Large intestine (tissue), 3 donors: ENCODE measurements around the gene NUFIP1. TPM values are rescaled to one million over a fixed set of nuclear protein-coding genes. Genes with fewer than 3 reads are reported as not detected.

Source experiments
- DNase-seq, 2 donors: peaks; one replicate each; pipeline versions ENCODE4 v3.0.0 to v3.0.0-alpha.2; 2013
- H3K27ac ChIP-seq: one replicate; pipeline ENCODE4 v1.5.1; 2013; ENCODE audit warnings: low read length
- H3K27me3 ChIP-seq: 2 replicates; pipeline ENCODE4 v1.6.1; 2013; ENCODE audit warnings: low read length; ENCODE audit not compliant: control insufficient read depth, insufficient read depth
- H3K36me3 ChIP-seq: 2 replicates; pipeline ENCODE4 v1.6.1; 2013; ENCODE audit warnings: low read length; ENCODE audit not compliant: control insufficient read depth, insufficient read depth
- H3K4me1 ChIP-seq: one replicate; pipeline ENCODE4 v1.6.1; 2013; ENCODE audit warnings: low read length; ENCODE audit not compliant: control insufficient read depth, insufficient read depth
- H3K4me3 ChIP-seq: one replicate; pipeline ENCODE4 v1.5.1; 2013; ENCODE audit warnings: low read length
- H3K9me3 ChIP-seq: one replicate; pipeline ENCODE4 v1.6.1; 2013; ENCODE audit warnings: mild to moderate bottlenecking, low read depth, low read length, moderate library complexity; ENCODE audit not compliant: control insufficient read depth
- WGBS: methylation state at CpG from one replicate; pipeline ENCODE4 v1.1.5; 2013; ENCODE audit warnings: low lambda C conversion rate; ENCODE audit not compliant: insufficient coverage; 5-methylcytosine and 5-hydroxymethylcytosine counted together
- polyA plus RNA-seq: library from polyadenylated mRNA; unstranded; fragments of 120-200 nt; gene quantifications from one replicate; pipeline ENCODE4 v1.2.1, GENCODE V29; 2013

NUFIP1 gene
- polyA plus RNA-seq, 1 donor: 8.7 TPM

- Histone ChIP-seq H3K27ac (no peak overlapping the region), H3K27me3 (no peaks in the 10 kb centered on the region), H3K4me1 (peaks cover 6% of the 10 kb centered on the region), H3K9me3 (no peaks in the 10 kb centered on the region), H3K36me3 (no peaks in the 10 kb centered on the region), H3K4me3 (no peak overlapping the region)
- WGBS: no CpG with 5 or more reads among the region's 3 CpGs
- DNase-seq: no peak
Measured at GRCh38 chr13:44920013-44920412, 69.3 kb downstream of the NUFIP1 start.

DNA sequence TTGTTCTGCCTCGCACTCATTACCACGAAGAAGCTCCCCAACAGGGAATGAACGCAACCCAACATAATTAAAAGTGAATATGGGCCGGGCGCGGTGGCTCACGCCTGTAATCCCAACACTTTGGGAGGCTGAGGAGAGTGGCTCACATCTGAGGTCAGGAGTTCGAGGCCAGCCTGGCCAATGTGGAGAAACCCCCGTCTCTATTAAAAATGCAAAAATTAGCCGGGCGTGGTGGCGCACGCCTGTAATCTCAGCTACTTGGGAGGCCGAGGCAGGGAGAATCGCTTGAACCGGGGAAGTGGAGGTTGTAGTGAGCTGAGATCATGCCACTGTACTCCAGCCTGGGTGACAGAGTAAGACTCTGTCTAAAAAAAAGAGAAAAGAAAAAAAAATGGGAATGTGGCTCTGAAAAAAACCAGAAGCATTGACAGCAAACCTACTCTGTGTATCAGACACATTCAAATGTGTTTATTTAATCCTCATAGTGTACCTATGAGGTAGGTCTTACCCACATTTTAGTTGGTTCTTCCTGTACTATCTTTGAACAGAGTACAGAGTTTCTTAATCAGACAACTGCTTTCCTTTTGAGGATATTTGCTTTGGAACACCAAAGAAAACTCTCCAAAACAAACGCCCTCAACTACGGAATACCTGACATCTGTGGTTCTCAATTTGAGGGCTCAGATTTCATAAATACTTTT, 70.0 kb downstream of the NUFIP1 start:
- no peaks in the 10 kb centered on the region for H3K36me3 ChIP-seq
- DNase-seq: no peak
- H3K4me1 ChIP-seq: peaks cover 6% of the 10 kb centered on the region
- no peaks in the 10 kb centered on the region for H3K9me3 ChIP-seq
- 96% methylated on average over 5 of the region's 18 CpGs for WGBS
- no peaks in the 10 kb centered on the region for H3K27me3 ChIP-seq
- peak overlapping the region; percentile 93 for H3K27ac ChIP-seq
- H3K4me3 ChIP-seq: peak overlapping the region; percentile 54

- peak overlapping the region; percentile 54 for H3K4me3 ChIP-seq
- no peaks in the 10 kb centered on the region for H3K27me3 ChIP-seq
- peak in 1 of 2 donors; percentile 84 for DNase-seq
- H3K4me1 ChIP-seq: peaks cover 6% of the 10 kb centered on the region
- 60% methylated on average over 2 of the region's 26 CpGs for WGBS
- peak overlapping the region; percentile 93 for H3K27ac ChIP-seq
- no peaks in the 10 kb centered on the region for H3K9me3 ChIP-seq
- no peaks in the 10 kb centered on the region for H3K36me3 ChIP-seq
Measured at GRCh38 chr13:44918326-44919103, 70.8 kb downstream of the NUFIP1 start.

DNA sequence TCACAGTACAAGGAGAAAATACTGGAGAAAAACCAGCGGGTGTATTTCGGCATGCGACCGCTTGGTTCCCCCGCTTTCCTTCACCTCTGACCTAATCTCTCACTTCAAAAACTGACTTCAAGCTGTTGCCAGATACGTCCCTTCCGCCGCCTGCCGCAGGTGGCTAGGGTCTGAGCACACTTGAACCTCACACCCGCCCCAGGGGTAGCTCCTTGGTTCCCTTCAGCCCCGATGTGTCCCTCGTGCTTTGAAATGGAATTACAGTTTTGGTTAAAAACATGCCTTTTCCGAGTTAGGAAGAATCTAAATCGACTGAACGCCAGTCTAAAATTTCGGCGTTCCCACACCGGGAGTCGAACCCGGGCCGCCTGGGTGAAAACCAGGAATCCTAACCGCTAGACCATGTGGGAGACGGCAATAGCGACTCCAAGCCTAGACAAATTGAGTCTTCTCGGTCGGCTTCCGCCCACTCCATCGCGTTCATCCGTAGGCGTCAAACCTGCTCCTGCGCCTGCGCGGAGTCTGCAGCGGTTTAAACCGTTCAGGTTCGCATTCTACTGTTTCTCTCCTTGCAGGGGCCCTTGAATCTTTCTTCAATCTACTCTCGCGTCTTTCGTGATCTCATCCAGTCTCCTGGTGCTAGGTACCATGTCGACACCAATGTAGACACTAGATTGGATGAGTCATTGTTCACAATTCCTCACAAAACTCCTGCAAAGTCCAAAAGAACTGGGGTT, 71.5 kb downstream of the NUFIP1 start:
- Histone ChIP-seq H3K4me1 (peaks cover 6% of the 10 kb centered on the region), H3K36me3 (no peaks in the 10 kb centered on the region), H3K9me3 (no peaks in the 10 kb centered on the region), H3K27me3 (no peaks in the 10 kb centered on the region), H3K4me3 (peak overlapping the region; percentile 54), H3K27ac (peak overlapping the region; percentile 93)
- no CpG with 5 or more reads among the region's 41 CpGs for WGBS
- DNase-seq: peak; percentile 98

GRCh38 chr13:44912278-44913016, 76.8 kb downstream of the NUFIP1 start:
- H3K27me3 ChIP-seq: no peaks in the 10 kb centered on the region
- WGBS: no CpG with 5 or more reads among the region's 3 CpGs

GRCh38 chr13:44908712-44909111, 80.6 kb downstream of the NUFIP1 start:
- no peak for DNase-seq
- H3K27ac ChIP-seq: no peak overlapping the region
- 100% methylated on average over 1 of the region's 5 CpGs for WGBS

More at GRCh38 chr13:44912278-44913016, 76.8 kb downstream of the NUFIP1 start:
- H3K36me3 ChIP-seq: no peaks in the 10 kb centered on the region
- no peak for DNase-seq
- no peaks in the 10 kb centered on the region for H3K4me1 ChIP-seq
- H3K9me3 ChIP-seq: no peaks in the 10 kb centered on the region
- no peak overlapping the region for H3K27ac ChIP-seq
- no peak overlapping the region for H3K4me3 ChIP-seq

DNA sequence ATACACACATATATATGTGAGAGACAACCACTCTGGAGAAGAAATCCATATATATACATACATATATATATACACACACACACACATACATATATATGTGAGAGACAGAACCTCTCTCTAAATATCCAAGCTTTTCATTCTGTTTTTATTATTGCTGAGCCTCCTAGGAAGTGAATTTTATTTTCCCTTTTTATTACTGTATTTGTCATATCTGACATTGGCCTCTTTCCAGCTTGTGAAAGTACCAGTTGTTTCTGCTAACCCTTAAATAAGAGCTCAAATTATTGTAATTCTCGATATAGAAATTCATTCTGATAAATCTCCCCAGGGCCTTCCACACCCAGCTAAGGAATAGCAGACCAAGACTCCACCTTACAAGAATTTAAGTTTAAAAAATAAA, 81.0 kb downstream of the NUFIP1 start:
- peaks cover 2% of the 10 kb centered on the region for H3K4me1 ChIP-seq
- no CpG with 5 or more reads among the region's 1 CpG for WGBS
- H3K36me3 ChIP-seq: no peaks in the 10 kb centered on the region
- DNase-seq: no peak
- H3K4me3 ChIP-seq: no peak overlapping the region
- H3K9me3 ChIP-seq: no peaks in the 10 kb centered on the region
- no peak overlapping the region for H3K27ac ChIP-seq
- H3K27me3 ChIP-seq: no peaks in the 10 kb centered on the region

More at GRCh38 chr13:44908712-44909111, 80.6 kb downstream of the NUFIP1 start:
- Histone ChIP-seq H3K4me3 (no peak overlapping the region), H3K36me3 (no peaks in the 10 kb centered on the region), H3K9me3 (no peaks in the 10 kb centered on the region), H3K27me3 (no peaks in the 10 kb centered on the region), H3K4me1 (peaks cover 2% of the 10 kb centered on the region)

DNA sequence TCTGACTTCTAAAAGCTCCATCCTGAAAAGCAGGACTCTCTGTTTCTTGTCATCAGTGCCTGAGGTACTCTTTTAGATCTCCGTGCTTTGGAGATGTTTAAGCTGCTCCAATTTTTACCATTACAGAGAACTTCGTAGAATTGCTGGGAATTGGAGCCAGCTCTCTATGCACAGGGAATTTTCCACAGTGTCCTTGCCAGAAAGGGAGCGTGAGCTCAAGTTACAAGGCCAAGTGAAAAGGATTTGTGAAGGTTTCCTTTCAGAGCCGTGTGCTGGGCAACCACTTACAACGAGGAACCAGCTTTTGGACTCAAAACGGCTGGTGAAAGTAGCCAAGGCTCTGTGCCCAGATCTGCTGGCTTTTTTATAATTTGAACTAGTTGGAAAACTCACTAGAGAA, 82.6 kb downstream of the NUFIP1 start:
- WGBS: no CpG with 5 or more reads among the region's 6 CpGs
- H3K9me3 ChIP-seq: no peaks in the 10 kb centered on the region

GRCh38 chr13:44906230-44906629, 83.0 kb downstream of the NUFIP1 start:
- no CpG with 5 or more reads among the region's 4 CpGs for WGBS
- Histone ChIP-seq H3K27ac (no peak overlapping the region), H3K36me3 (no peaks in the 10 kb centered on the region), H3K9me3 (no peaks in the 10 kb centered on the region), H3K4me1 (peaks cover 2% of the 10 kb centered on the region), H3K4me3 (no peak overlapping the region), H3K27me3 (no peaks in the 10 kb centered on the region)
- DNase-seq: no peak

More for the DNA sequence above, 82.6 kb downstream of the NUFIP1 start:
- Histone ChIP-seq H3K36me3 (no peaks in the 10 kb centered on the region), H3K4me3 (no peak overlapping the region), H3K27ac (no peak overlapping the region), H3K27me3 (no peaks in the 10 kb centered on the region), H3K4me1 (peaks cover 2% of the 10 kb centered on the region)
- peak; percentile 23 to 42 for DNase-seq

DNA sequence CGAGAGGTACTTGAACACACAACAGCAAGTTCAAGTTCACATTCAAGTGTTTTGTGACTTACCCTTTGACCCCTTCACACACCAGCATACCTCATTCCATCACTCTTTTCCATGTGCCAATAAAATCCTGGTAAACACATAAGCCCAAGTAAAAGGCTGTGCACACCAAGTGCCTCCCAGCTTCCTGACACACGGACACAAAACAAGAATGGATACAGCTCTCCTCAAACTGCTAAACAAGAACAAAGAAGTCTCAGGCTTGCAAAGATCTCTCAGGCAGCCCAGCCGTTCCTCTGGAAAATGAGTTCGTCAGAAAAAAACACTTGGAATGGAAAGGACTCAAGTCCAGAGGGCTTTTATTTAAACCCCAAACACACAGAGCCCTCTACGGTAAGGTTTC, 83.7 kb downstream of the NUFIP1 start:
- H3K27ac ChIP-seq: peak overlapping the region; percentile 50
- no peaks in the 10 kb centered on the region for H3K9me3 ChIP-seq
- WGBS: no CpG with 5 or more reads among the region's 5 CpGs
- no peak for DNase-seq
- no peaks in the 10 kb centered on the region for H3K27me3 ChIP-seq
- peaks cover 2% of the 10 kb centered on the region for H3K4me1 ChIP-seq
- H3K36me3 ChIP-seq: no peaks in the 10 kb centered on the region
- no peak overlapping the region for H3K4me3 ChIP-seq
